Activated T-cell treated with anti-CD3 and anti-CD28 coated beads, Interleukin-2, amount 50 U/mL, for 24 hours (primary cell): Measurements from ENCODE around the gene HTT.
A peak's percentile ranks its signal among the peaks of the same experiment; 100 is the strongest.

Experiments
- DNase-seq: peaks from one replicate; pipeline ENCODE4 v3.0.0-alpha.2; 2020
- H3K27ac Mint-ChIP-seq: 2 replicates; pipeline ENCODE4 v1.8.0; 2020; ENCODE audit warnings: mild to moderate bottlenecking, mixed read lengths
- H3K27me3 Mint-ChIP-seq: 2 replicates; pipeline ENCODE4 v1.8.0; 2020; ENCODE audit warnings: mixed read lengths
- H3K36me3 Mint-ChIP-seq: 2 replicates; pipeline ENCODE4 v1.8.0; 2020; ENCODE audit warnings: low read depth, mixed read lengths
- H3K4me1 Mint-ChIP-seq: 2 replicates; pipeline ENCODE4 v1.8.0; 2020; ENCODE audit warnings: low read depth, mixed read lengths
- H3K4me3 Mint-ChIP-seq: 2 replicates; pipeline ENCODE4 v1.8.0; 2020; ENCODE audit warnings: mild to moderate bottlenecking, moderate library complexity, mixed read lengths
- H3K9me3 Mint-ChIP-seq: 2 replicates; pipeline ENCODE4 v1.8.0; 2020; ENCODE audit warnings: mixed read lengths

The HTT gene

GRCh38 chr4:3234171-3235029, 159.9 kb downstream of the HTT start:
- H3K27ac Mint-ChIP-seq: peak overlapping the region; percentile 37
- DNase-seq: no peak
- H3K36me3 Mint-ChIP-seq: peaks cover 92% of the 10 kb centered on the region
- no peaks in the 10 kb centered on the region for H3K9me3 Mint-ChIP-seq
- H3K4me3 Mint-ChIP-seq: no peak overlapping the region
- H3K27me3 Mint-ChIP-seq: no peaks in the 10 kb centered on the region
- peaks cover 3% of the 10 kb centered on the region for H3K4me1 Mint-ChIP-seq

GRCh38 chr4:3235030-3235345, 160.5 kb downstream of the HTT start:
- no peak overlapping the region for H3K4me3 Mint-ChIP-seq
- H3K27me3 Mint-ChIP-seq: no peaks in the 10 kb centered on the region
- no peak overlapping the region for H3K27ac Mint-ChIP-seq
- peaks cover 92% of the 10 kb centered on the region for H3K36me3 Mint-ChIP-seq
- no peaks in the 10 kb centered on the region for H3K9me3 Mint-ChIP-seq
- DNase-seq: no peak
- peaks cover 3% of the 10 kb centered on the region for H3K4me1 Mint-ChIP-seq

- Mint-ChIP-seq H3K36me3 (peaks cover 91% of the 10 kb centered on the region), H3K27ac (no peak overlapping the region), H3K4me1 (peaks cover 3% of the 10 kb centered on the region), H3K27me3 (no peaks in the 10 kb centered on the region), H3K4me3 (no peak overlapping the region), H3K9me3 (no peaks in the 10 kb centered on the region)
- DNase-seq: no peak
Observed at GRCh38 chr4:3235581-3235980, 161.1 kb downstream of the HTT start.

- Mint-ChIP-seq H3K27ac (no peak overlapping the region), H3K4me1 (peaks cover 2% of the 10 kb centered on the region), H3K27me3 (no peaks in the 10 kb centered on the region), H3K36me3 (peaks cover 91% of the 10 kb centered on the region), H3K4me3 (no peak overlapping the region), H3K9me3 (no peaks in the 10 kb centered on the region)
- DNase-seq: no peak
Observed at GRCh38 chr4:3236326-3236878, 161.9 kb downstream of the HTT start.

- H3K4me3 Mint-ChIP-seq: no peak overlapping the region
- H3K4me1 Mint-ChIP-seq: peaks cover under 1% of the 10 kb centered on the region
- H3K36me3 Mint-ChIP-seq: peaks cover 89% of the 10 kb centered on the region
- no peak overlapping the region for H3K27ac Mint-ChIP-seq
- H3K27me3 Mint-ChIP-seq: no peaks in the 10 kb centered on the region
- no peaks in the 10 kb centered on the region for H3K9me3 Mint-ChIP-seq
- no peak for DNase-seq
Observed at GRCh38 chr4:3237266-3237665, 162.8 kb downstream of the HTT start.

GRCh38 chr4:3237712-3238560, 163.5 kb downstream of the HTT start:
- no peak overlapping the region for H3K27ac Mint-ChIP-seq
- peaks cover 7% of the 10 kb centered on the region for H3K4me1 Mint-ChIP-seq
- peaks cover 89% of the 10 kb centered on the region for H3K36me3 Mint-ChIP-seq
- no peaks in the 10 kb centered on the region for H3K27me3 Mint-ChIP-seq
- H3K4me3 Mint-ChIP-seq: no peak overlapping the region
- no peak for DNase-seq
- H3K9me3 Mint-ChIP-seq: no peaks in the 10 kb centered on the region

GRCh38 chr4:3238721-3239120, 164.2 kb downstream of the HTT start:
- DNase-seq: no peak
- Mint-ChIP-seq H3K27me3 (no peaks in the 10 kb centered on the region), H3K36me3 (peaks cover 86% of the 10 kb centered on the region), H3K9me3 (no peaks in the 10 kb centered on the region), H3K4me3 (no peak overlapping the region), H3K4me1 (peaks cover 12% of the 10 kb centered on the region), H3K27ac (no peak overlapping the region)

GRCh38 chr4:3239303-3239702, 164.8 kb downstream of the HTT start:
- Mint-ChIP-seq H3K27me3 (no peaks in the 10 kb centered on the region), H3K36me3 (peaks cover 81% of the 10 kb centered on the region), H3K4me3 (no peak overlapping the region), H3K4me1 (peaks cover 12% of the 10 kb centered on the region), H3K27ac (no peak overlapping the region), H3K9me3 (no peaks in the 10 kb centered on the region)
- no peak for DNase-seq

- no peaks in the 10 kb centered on the region for H3K9me3 Mint-ChIP-seq
- H3K27ac Mint-ChIP-seq: no peak overlapping the region
- H3K27me3 Mint-ChIP-seq: no peaks in the 10 kb centered on the region
- H3K4me1 Mint-ChIP-seq: peaks cover 12% of the 10 kb centered on the region
- H3K4me3 Mint-ChIP-seq: no peak overlapping the region
- DNase-seq: no peak
- H3K36me3 Mint-ChIP-seq: peaks cover 71% of the 10 kb centered on the region
Observed at GRCh38 chr4:3239998-3240920, 165.8 kb downstream of the HTT start.

- Mint-ChIP-seq H3K9me3 (no peaks in the 10 kb centered on the region), H3K27me3 (no peaks in the 10 kb centered on the region), H3K36me3 (peaks cover 64% of the 10 kb centered on the region), H3K4me3 (no peak overlapping the region), H3K4me1 (peaks cover 12% of the 10 kb centered on the region), H3K27ac (no peak overlapping the region)
- no peak for DNase-seq
Observed at GRCh38 chr4:3240936-3241522, 166.5 kb downstream of the HTT start.

- DNase-seq: no peak
- H3K9me3 Mint-ChIP-seq: no peaks in the 10 kb centered on the region
- H3K4me1 Mint-ChIP-seq: peaks cover 12% of the 10 kb centered on the region
- no peak overlapping the region for H3K27ac Mint-ChIP-seq
- H3K4me3 Mint-ChIP-seq: no peak overlapping the region
- H3K27me3 Mint-ChIP-seq: no peaks in the 10 kb centered on the region
- H3K36me3 Mint-ChIP-seq: peaks cover 59% of the 10 kb centered on the region
Observed at GRCh38 chr4:3241898-3242524, 167.5 kb downstream of the HTT start.

- no peaks in the 10 kb centered on the region for H3K9me3 Mint-ChIP-seq
- no peaks in the 10 kb centered on the region for H3K27me3 Mint-ChIP-seq
- H3K4me3 Mint-ChIP-seq: no peak overlapping the region
- DNase-seq: no peak
- H3K4me1 Mint-ChIP-seq: peaks cover 12% of the 10 kb centered on the region
- peaks cover 47% of the 10 kb centered on the region for H3K36me3 Mint-ChIP-seq
- H3K27ac Mint-ChIP-seq: peak overlapping the region; percentile 80
Observed at GRCh38 chr4:3243136-3243780, 168.8 kb downstream of the HTT start.

GRCh38 chr4:3244002-3244401, 169.5 kb downstream of the HTT start:
- Mint-ChIP-seq H3K27me3 (no peaks in the 10 kb centered on the region), H3K36me3 (peaks cover 41% of the 10 kb centered on the region), H3K4me3 (no peak overlapping the region), H3K9me3 (no peaks in the 10 kb centered on the region), H3K4me1 (peaks cover 12% of the 10 kb centered on the region), H3K27ac (no peak overlapping the region)
- no peak for DNase-seq
